Prostate gland (tissue), 2 donors: ENCODE results near the gene SCYGR4. TPM values are rescaled to one million over a fixed set of nuclear protein-coding genes. Genes with fewer than 3 reads are reported as not detected.

Experiments used
- DNase-seq: peaks from one replicate; pipeline ENCODE4 v3.0.0-alpha.2; 2019; ENCODE audit warnings: low spot score
- H3K27ac ChIP-seq, 2 donors: fragments of 200-600 bp; sonication (generic); 2 replicates each; pipeline ENCODE4 v1.5.1; 2017 to 2019
- H3K27me3 ChIP-seq: fragments of 200-600 bp; sonication (generic); replicated peaks from 2 replicates; pipeline ENCODE4 v1.5.1; 2019; ENCODE audit not compliant: insufficient read depth
- H3K36me3 ChIP-seq, 2 donors: fragments of 200-600 bp; sonication (generic); 1 replicate in 1 of 2; 2 replicates in 1 of 2; pipeline versions ENCODE4 v1.5.1 to v1.8.1; 2017 to 2019
- H3K4me1 ChIP-seq: fragments of 200-600 bp; sonication (generic); replicated peaks from 2 replicates; pipeline ENCODE4 v1.5.1; 2019
- H3K4me3 ChIP-seq, 2 donors: fragments of 200-600 bp; sonication (generic); 2 replicates each; pipeline ENCODE4 v1.5.1; 2017 to 2019
- H3K9me3 ChIP-seq: fragments of 200-600 bp; sonication (generic); 2 replicates; pipeline ENCODE4 v1.5.1; 2017
- POLR2A ChIP-seq: fragments of 450-650 bp; IDR thresholded peaks from one replicate; pipeline ENCODE4 v1.6.1; 2016; ENCODE audit warnings: antibody characterized with exemption, mild to moderate bottlenecking
- POLR2AphosphoS5 ChIP-seq: sonication (generic); formaldehyde crosslinking; IDR thresholded peaks from one replicate; pipeline ENCODE4 v1.6.1; 2017; ENCODE audit warnings: antibody characterized with exemption
- WGBS: methylation state at CpG from one replicate; pipeline ENCODE4 v1.1.5; 2018; 5-methylcytosine and 5-hydroxymethylcytosine counted together
- intact Hi-C: fragments of 100-400 bp; cut with DNase I; formaldehyde crosslinking; loops from one replicate; pipeline ENCODE4 v1.14.2; 2022
- total RNA-seq, 2 donors: library from RNA; depleted of rRNA; stranded (reverse); fragments of >200 nt; gene quantifications; one replicate each; pipeline ENCODE4 v1.1.0, GENCODE V29; 2016
- TF ChIP-seq, protein P1 (sequence below), 4 experiments: fragments of 200-600 bp in 2 of 4; fragments of 450-650 bp in 2 of 4; sonication (generic) in 2 of 4; IDR thresholded peaks; 1 replicate in 3 of 4; 2 replicates in 1 of 4; pipeline ENCODE4 v1.5.1; 2016 to 2019; ENCODE audit warnings: antibody characterized with exemption in 4 of 4, mild to moderate bottlenecking in 2 of 4, moderate library complexity in 2 of 4

Gene SCYGR4
- total RNA-seq, 2 donors from 2014 or later = not detected

DNA sequence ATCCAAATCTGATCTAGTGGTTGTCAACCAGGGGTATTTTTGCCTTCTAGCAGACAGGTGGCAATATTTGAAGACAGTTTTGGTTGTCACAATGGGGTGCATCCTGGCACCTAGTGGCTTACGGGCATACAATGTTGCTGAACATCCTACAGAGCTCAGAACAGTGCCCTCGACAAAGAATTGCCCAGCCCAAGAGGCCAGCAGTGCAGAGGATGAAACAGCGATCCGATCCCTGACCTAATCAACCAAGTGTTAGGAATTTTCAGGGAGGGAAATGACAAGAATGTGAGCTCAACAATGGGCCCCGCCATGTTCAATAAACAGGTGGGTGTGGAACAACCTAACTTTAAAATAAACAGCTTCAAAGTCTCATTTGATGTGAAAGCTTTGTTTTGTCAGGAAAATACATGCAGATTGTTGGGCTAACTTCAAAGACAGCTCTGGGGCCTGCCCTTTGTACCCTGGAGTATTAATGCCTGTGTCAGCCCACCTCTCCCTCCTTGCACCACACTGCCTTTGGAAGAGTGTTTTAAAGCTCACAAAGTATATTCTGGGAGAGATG lies 26.8 kb downstream of the SCYGR4 start:
- no peak overlapping the region for H3K4me3 ChIP-seq
- intact Hi-C loops = no loop called here
- H3K27me3 ChIP-seq = no peaks in the 10 kb centered on the region
- no peaks in the 10 kb centered on the region for H3K9me3 ChIP-seq
- 74% methylated on average over 5 of the region's 5 CpGs for WGBS
- no peaks in the 10 kb centered on the region for H3K4me1 ChIP-seq
- DNase-seq = no peak
- TF ChIP-seq POLR2AphosphoS5 = no peak
- no peak for TF ChIP-seq POLR2A
- TF ChIP-seq, protein P1, sequence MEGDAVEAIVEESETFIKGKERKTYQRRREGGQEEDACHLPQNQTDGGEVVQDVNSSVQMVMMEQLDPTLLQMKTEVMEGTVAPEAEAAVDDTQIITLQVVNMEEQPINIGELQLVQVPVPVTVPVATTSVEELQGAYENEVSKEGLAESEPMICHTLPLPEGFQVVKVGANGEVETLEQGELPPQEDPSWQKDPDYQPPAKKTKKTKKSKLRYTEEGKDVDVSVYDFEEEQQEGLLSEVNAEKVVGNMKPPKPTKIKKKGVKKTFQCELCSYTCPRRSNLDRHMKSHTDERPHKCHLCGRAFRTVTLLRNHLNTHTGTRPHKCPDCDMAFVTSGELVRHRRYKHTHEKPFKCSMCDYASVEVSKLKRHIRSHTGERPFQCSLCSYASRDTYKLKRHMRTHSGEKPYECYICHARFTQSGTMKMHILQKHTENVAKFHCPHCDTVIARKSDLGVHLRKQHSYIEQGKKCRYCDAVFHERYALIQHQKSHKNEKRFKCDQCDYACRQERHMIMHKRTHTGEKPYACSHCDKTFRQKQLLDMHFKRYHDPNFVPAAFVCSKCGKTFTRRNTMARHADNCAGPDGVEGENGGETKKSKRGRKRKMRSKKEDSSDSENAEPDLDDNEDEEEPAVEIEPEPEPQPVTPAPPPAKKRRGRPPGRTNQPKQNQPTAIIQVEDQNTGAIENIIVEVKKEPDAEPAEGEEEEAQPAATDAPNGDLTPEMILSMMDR (IDR thresholded peaks at IDR 0.05) = no peak
- no peak overlapping the region for H3K27ac ChIP-seq
- no peaks in the 10 kb centered on the region for H3K36me3 ChIP-seq

DNA sequence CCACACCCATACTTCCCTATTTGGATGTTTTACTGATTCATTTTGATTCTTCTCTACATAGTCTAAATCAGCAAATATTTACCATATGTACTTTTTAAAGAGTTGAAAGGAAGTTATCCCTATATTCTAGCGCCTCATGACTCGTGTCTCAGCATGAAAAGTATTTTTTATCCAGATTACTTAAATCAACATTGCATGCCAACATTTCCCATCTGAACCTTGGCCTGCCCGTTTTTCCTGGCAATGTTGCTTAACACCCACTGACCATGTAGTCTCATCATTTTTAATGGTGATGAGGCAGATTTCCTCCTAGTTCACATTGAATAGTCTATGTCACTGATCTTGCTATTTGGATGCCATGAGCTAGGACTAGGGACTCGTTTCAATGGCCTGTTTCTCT lies 36.1 kb downstream of the SCYGR4 start:
- no peak overlapping the region for H3K4me3 ChIP-seq
- no peaks in the 10 kb centered on the region for H3K27me3 ChIP-seq
- no peaks in the 10 kb centered on the region for H3K4me1 ChIP-seq
- no peaks in the 10 kb centered on the region for H3K9me3 ChIP-seq
- no peak for DNase-seq
- H3K27ac ChIP-seq = no peak overlapping the region
- H3K36me3 ChIP-seq = no peaks in the 10 kb centered on the region
- TF ChIP-seq, protein P1 (IDR thresholded peaks at IDR 0.05) = no peak
- no peak for TF ChIP-seq POLR2A
- no peak for TF ChIP-seq POLR2AphosphoS5
- 27% methylated on average over 3 of the region's 4 CpGs for WGBS
- intact Hi-C loops = no loop called here

DNA sequence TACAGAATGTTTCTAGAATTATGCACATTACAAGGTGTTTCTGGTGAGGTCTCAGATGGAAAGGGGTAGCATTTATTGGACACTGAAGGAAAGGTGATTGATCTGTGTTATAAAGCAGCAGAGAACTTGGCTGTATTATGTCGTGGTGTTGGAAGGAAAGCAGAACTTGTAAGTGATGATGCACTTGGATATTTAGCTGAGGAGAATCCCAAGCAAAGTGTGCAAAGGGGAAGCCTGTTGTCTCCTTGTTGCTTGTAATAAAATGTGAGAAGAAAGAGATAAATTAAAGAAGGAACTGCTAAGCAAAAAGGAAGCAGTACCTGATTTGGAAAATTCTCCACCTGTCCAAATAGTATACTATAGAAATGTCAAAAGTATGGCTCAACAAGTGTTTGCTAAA lies 37.1 kb downstream of the SCYGR4 start:
- intact Hi-C loops = no loop called here
- Histone ChIP-seq H3K36me3 (no peaks in the 10 kb centered on the region), H3K4me1 (no peaks in the 10 kb centered on the region), H3K4me3 (no peak overlapping the region), H3K27ac (no peak overlapping the region), H3K27me3 (no peaks in the 10 kb centered on the region), H3K9me3 (no peaks in the 10 kb centered on the region)
- 50% methylated on average over 1 of the region's 1 CpG for WGBS
- no peak for DNase-seq
- no peak for TF ChIP-seq POLR2A
- TF ChIP-seq POLR2AphosphoS5 = no peak
- TF ChIP-seq, protein P1 (IDR thresholded peaks at IDR 0.05) = no peak

DNA sequence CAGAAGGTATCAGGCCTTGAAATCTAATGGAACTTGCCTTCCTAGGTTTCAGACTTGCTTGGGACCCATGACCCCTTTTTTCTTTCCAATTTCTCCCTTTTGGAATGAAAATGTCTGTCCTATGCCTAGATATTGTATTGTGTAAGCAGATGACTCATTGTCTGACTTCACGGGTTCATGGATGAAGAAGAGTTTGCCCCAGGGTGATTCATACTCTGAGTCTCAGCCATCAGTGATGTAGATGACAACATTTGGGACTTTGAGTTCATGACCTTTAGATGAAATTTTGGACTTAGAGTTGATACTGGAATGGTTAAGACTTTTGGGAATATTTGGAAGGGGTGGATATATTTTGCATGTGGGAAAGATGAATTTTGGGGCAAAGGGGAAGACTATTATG lies 38.2 kb downstream of the SCYGR4 start:
- TF ChIP-seq POLR2A (no peak), POLR2AphosphoS5 (no peak)
- TF ChIP-seq, protein P1 (IDR thresholded peaks at IDR 0.05) = no peak
- 39% methylated on average over 1 of the region's 1 CpG for WGBS
- Histone ChIP-seq H3K27me3 (no peaks in the 10 kb centered on the region), H3K9me3 (no peaks in the 10 kb centered on the region), H3K4me1 (no peaks in the 10 kb centered on the region), H3K36me3 (no peaks in the 10 kb centered on the region), H3K4me3 (no peak overlapping the region), H3K27ac (no peak overlapping the region)
- intact Hi-C loops = loop anchor here (5.0 kb wide), 1 partner anchor 112 kb away; no protein-coding TSS in a partner anchor
- DNase-seq = no peak

DNA sequence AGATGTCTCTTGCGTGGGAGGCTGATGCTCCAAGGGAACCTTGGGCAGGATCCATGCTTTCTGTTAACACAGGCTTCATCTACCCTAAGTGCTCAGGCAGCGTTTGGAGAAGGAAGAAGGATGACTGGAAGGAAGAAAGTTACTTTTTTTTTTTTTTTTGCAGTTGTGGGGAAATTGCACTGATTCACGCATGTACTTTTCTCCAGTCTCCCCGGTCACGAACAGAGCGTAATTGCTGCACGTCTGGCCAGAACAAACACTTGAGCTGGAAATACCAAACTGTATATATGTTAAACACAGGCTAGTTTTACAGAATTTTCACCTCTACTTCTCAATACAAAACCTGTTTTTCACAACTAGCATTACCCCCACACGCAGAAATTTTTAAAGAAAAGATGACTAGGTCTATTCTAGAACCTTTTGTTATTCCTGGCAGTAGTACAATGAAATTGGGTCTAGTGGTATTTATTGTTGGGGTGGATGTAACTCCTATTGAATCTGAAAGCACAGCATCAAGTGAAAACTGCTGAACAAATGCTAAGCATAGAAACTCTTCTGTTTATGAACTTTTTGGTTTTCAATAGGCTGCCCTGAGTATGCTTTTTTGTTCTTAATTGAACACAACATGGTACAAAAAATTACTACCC lies 40.0 kb downstream of the SCYGR4 start:
- no peak overlapping the region for H3K27ac ChIP-seq
- no peaks in the 10 kb centered on the region for H3K27me3 ChIP-seq
- TF ChIP-seq POLR2A = no peak
- TF ChIP-seq POLR2AphosphoS5 = no peak
- TF ChIP-seq, protein P1 (IDR thresholded peaks at IDR 0.05) = no peak
- no peaks in the 10 kb centered on the region for H3K4me1 ChIP-seq
- intact Hi-C loops = loop anchor here (5.0 kb wide), 1 partner anchor 110 kb away; no protein-coding TSS in a partner anchor
- no peak for DNase-seq
- no peaks in the 10 kb centered on the region for H3K9me3 ChIP-seq
- H3K36me3 ChIP-seq = no peaks in the 10 kb centered on the region
- no peak overlapping the region for H3K4me3 ChIP-seq
- WGBS = 71% methylated on average over 8 of the region's 8 CpGs
